Measurements from ENCODE around the gene SCN8A. TPM values are rescaled to one million over a fixed set of nuclear protein-coding genes. Genes with fewer than 3 reads are reported as not detected.

Gene SCN8A
- polyA plus RNA-seq, 2 of the 4 experiments (the other 2 are of a cell fraction) = 1.8 to 4.8 TPM

DNA sequence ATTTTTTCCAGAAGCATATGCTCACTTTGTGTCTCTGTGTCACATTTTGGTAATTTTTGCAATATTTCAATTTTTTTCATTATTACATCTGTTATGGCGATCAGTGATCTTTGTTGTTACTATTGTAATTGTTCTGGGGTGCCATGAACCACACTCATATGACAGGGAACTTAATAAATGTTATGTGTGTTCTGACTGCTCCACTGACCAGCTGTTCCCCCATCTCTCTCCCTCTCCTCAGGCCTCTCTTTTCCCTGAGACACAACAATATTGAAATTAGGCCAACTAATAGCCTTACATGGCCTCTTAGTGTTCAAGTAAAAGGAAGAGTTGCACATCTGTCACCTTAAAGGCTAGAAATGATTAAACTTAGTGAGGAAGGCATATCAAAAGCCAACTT, 46.0 kb downstream of the SCN8A start (continued):
- TF ChIP-seq REST (IDR thresholded peaks at IDR 0.05) (no peak), BHLHE40 (IDR thresholded peaks at IDR 0.05; ENCODE audit: low read depth, low read length) (no peak), KDM1A (IDR thresholded peaks at IDR 0.05; ENCODE audit: low read depth) (no peak), MYC (IDR thresholded peaks at IDR 0.05; ENCODE audit: borderline replicate concordance, low read length) (no peak), TFCP2L1 (CRISPR knock-in tag; IDR thresholded peaks at IDR 0.05) (no peak), E2F6 (IDR thresholded peaks at IDR 0.05; ENCODE audit: borderline replicate concordance, low read depth) (no peak), JUNB (IDR thresholded peaks at IDR 0.05) (no peak)
- TF ChIP-seq, protein P1, sequence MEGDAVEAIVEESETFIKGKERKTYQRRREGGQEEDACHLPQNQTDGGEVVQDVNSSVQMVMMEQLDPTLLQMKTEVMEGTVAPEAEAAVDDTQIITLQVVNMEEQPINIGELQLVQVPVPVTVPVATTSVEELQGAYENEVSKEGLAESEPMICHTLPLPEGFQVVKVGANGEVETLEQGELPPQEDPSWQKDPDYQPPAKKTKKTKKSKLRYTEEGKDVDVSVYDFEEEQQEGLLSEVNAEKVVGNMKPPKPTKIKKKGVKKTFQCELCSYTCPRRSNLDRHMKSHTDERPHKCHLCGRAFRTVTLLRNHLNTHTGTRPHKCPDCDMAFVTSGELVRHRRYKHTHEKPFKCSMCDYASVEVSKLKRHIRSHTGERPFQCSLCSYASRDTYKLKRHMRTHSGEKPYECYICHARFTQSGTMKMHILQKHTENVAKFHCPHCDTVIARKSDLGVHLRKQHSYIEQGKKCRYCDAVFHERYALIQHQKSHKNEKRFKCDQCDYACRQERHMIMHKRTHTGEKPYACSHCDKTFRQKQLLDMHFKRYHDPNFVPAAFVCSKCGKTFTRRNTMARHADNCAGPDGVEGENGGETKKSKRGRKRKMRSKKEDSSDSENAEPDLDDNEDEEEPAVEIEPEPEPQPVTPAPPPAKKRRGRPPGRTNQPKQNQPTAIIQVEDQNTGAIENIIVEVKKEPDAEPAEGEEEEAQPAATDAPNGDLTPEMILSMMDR (IDR thresholded peaks at IDR 0.05) = no peak

GRCh38 chr12:51639361-51639760, 48.3 kb downstream of the SCN8A start:
- TF ChIP-seq KDM1A (IDR thresholded peaks at IDR 0.05; ENCODE audit: low read depth) = no peak
- TF ChIP-seq POLR2AphosphoS2 (conservative IDR thresholded peaks at IDR 0.05; ENCODE audit: low read length) = no peak
- TF ChIP-seq CEBPB (IDR thresholded peaks at IDR 0.05) = no peak
- no peak for TF ChIP-seq RNF2 (IDR thresholded peaks at IDR 0.05; ENCODE audit: borderline replicate concordance, low read depth)
- no peak for TF ChIP-seq MAFK (IDR thresholded peaks at IDR 0.05; ENCODE audit: partially characterized antibody)
- TF ChIP-seq CHD4 (IDR thresholded peaks at IDR 0.05; ENCODE audit: borderline replicate concordance) = no peak
- no peak for TF ChIP-seq JUNB (IDR thresholded peaks at IDR 0.05)
- no peak for TF ChIP-seq KDM5A (IDR thresholded peaks at IDR 0.05)
- H3K4me1 ChIP-seq = no peaks in the 10 kb centered on the region
- POLR2A ChIA-PET = no interaction called here
- CTCF ChIA-PET = interaction anchor here (0.6 kb wide), 1 partner anchor 37 kb away, joined by 3 read pairs; no protein-coding TSS in a partner anchor
- no peak for FAIRE-seq
- no peaks in the 10 kb centered on the region; the same call in 2 of the 3 replicates for H3K9me3 ChIP-seq
- 88% methylated on average over 5 of the region's 5 CpGs for WGBS (ENCODE audit: missing lambda C conversion rate)
- no peak overlapping the region for H3K4me2 ChIP-seq
- no peak for ATAC-seq
- DNase-seq (ENCODE audit: low read depth in 1 of 2, low spot score in 1 of 2) = no peak
- H3K27ac ChIP-seq = no peak overlapping the region
- H3K4me3 ChIP-seq = no peak overlapping the region

GRCh38 chr12:51642286-51642685, 51.3 kb downstream of the SCN8A start:
- Histone ChIP-seq H3K4me1 (no peaks in the 10 kb centered on the region), H3K9me3 (no peaks in the 10 kb centered on the region; the same call in 2 of the 3 replicates), H3K4me2 (no peak overlapping the region), H3K4me3 (no peak overlapping the region), H3K27ac (no peak overlapping the region)
- no peak for FAIRE-seq
- TF ChIP-seq, protein P2, sequence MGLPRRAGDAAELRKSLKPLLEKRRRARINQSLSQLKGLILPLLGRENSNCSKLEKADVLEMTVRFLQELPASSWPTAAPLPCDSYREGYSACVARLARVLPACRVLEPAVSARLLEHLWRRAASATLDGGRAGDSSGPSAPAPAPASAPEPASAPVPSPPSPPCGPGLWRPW (IDR thresholded peaks at IDR 0.05) = no peak
- no peak for TF ChIP-seq JUN (IDR thresholded peaks at IDR 0.05)
- no peak for TF ChIP-seq HOXA7 (CRISPR knock-in tag; IDR thresholded peaks at IDR 0.05)
- no peak for TF ChIP-seq ZC3H11A (IDR thresholded peaks at IDR 0.05)
- no peak for TF ChIP-seq ATOH8 (CRISPR knock-in tag; IDR thresholded peaks at IDR 0.05; ENCODE audit: low read depth)
- TF ChIP-seq, protein P3, sequence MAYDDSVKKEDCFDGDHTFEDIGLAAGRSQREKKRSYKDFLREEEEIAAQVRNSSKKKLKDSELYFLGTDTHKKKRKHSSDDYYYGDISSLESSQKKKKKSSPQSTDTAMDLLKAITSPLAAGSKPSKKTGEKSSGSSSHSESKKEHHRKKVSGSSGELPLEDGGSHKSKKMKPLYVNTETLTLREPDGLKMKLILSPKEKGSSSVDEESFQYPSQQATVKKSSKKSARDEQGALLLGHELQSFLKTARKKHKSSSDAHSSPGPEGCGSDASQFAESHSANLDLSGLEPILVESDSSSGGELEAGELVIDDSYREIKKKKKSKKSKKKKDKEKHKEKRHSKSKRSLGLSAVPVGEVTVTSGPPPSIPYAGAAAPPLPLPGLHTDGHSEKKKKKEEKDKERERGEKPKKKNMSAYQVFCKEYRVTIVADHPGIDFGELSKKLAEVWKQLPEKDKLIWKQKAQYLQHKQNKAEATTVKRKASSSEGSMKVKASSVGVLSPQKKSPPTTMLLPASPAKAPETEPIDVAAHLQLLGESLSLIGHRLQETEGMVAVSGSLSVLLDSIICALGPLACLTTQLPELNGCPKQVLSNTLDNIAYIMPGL (CRISPR knock-in tag; IDR thresholded peaks at IDR 0.05; ENCODE audit: borderline replicate concordance) = no peak
- no peak for TF ChIP-seq ESRRA (IDR thresholded peaks at IDR 0.05; ENCODE audit: borderline replicate concordance, low read length)
- TF ChIP-seq CBX8 (IDR thresholded peaks at IDR 0.05) = no peak
- TF ChIP-seq MYC (IDR thresholded peaks at IDR 0.05; ENCODE audit: borderline replicate concordance, low read length) = no peak
- TF ChIP-seq, protein P1 (IDR thresholded peaks at IDR 0.05) = no peak
- no peak for TF ChIP-seq POLR2AphosphoS2 (conservative IDR thresholded peaks at IDR 0.05; ENCODE audit: low read length)
- TF ChIP-seq TP53 (CRISPR knock-in tag; IDR thresholded peaks at IDR 0.05) = no peak
- ChIA-PET CTCF (interaction anchor here (1.0 to 1.7 kb wide), 3 partner anchors 13 to 42 kb away, joined by 3 to 5 read pairs (median 4); no protein-coding TSS in a partner anchor), POLR2A (no interaction called here)
- no peak for DNase-seq (ENCODE audit: low read depth in 1 of 2, low spot score in 1 of 2)
- ATAC-seq = no peak

Measured in A549 (cell line).